ENCODE results near the gene SRP68. TPM values are rescaled to one million over a fixed set of nuclear protein-coding genes. Genes with fewer than 3 reads are reported as not detected.

The SRP68 gene
- total RNA-seq, 1 experiment from 2014 or later, result 106 TPM

DNA sequence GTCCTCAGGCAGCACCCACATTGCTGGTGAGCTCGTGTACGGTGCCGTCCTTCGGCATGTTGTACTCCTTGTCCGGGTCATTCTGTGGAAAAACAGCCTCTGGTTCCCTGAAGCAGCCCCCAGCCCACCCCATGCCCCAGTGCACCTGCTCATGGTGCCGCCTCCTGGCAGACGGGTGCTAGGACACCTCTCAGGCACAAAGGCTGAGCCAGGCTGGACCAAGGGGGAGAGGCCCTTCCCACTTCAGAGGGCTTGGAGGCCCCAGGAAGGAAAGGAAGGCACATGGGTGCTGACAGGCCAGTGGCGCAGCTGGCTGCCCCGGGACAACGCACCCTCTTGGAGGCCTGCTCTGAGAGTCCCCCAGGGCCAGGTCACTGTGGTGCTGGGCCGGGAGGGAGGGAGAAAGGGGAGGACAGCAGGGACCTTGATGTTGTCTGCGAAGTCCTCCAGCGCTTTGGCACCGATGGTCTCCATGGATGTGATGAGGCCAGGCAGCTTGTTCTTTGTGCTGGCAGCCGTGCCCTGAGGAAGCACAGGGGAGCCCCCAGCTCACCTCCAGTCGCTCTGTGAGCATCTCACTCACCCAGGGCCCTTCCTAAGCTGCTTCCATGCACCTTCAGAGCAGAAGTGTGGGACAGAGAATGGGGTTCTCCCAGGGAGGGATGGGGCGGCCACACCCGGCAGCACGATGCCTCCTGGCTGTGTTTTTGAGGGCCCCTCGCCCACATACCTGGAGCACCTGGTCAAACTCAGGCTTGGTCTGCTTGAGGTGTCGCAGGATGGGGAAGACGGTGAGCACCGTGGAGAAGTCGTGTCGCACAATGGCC is 15.9 kb upstream of the SRP68 start:
- TF ChIP-seq, protein P1, sequence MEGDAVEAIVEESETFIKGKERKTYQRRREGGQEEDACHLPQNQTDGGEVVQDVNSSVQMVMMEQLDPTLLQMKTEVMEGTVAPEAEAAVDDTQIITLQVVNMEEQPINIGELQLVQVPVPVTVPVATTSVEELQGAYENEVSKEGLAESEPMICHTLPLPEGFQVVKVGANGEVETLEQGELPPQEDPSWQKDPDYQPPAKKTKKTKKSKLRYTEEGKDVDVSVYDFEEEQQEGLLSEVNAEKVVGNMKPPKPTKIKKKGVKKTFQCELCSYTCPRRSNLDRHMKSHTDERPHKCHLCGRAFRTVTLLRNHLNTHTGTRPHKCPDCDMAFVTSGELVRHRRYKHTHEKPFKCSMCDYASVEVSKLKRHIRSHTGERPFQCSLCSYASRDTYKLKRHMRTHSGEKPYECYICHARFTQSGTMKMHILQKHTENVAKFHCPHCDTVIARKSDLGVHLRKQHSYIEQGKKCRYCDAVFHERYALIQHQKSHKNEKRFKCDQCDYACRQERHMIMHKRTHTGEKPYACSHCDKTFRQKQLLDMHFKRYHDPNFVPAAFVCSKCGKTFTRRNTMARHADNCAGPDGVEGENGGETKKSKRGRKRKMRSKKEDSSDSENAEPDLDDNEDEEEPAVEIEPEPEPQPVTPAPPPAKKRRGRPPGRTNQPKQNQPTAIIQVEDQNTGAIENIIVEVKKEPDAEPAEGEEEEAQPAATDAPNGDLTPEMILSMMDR (IDR thresholded peaks at IDR 0.05; ENCODE audit: unreplicated experiment), result no peak
- ChIA-PET POLR2A (no interaction called here), CTCF (no interaction called here)
- no peak overlapping the region for H3K27ac Mint-ChIP-seq (ENCODE audit: low read depth, unreplicated experiment)
- no peak for DNase-seq (ENCODE audit: unreplicated experiment)
- no peaks in the 10 kb centered on the region for H3K9me3 Mint-ChIP-seq (ENCODE audit: unreplicated experiment)
- intact Hi-C loops (cut with micrococcal nuclease), result no loop called here
- no peaks in the 10 kb centered on the region for H3K27me3 Mint-ChIP-seq (ENCODE audit: insufficient read depth, unreplicated experiment)
- no peak overlapping the region for H3K4me3 Mint-ChIP-seq (ENCODE audit: unreplicated experiment)
- no peaks in the 10 kb centered on the region for H3K4me1 Mint-ChIP-seq (ENCODE audit: insufficient read depth, unreplicated experiment)
- no TSS peak for BruUV-seq (replicated peaks)
- H3K36me3 Mint-ChIP-seq (ENCODE audit: insufficient read depth, unreplicated experiment), result peaks cover 32% of the 10 kb centered on the region

DNA sequence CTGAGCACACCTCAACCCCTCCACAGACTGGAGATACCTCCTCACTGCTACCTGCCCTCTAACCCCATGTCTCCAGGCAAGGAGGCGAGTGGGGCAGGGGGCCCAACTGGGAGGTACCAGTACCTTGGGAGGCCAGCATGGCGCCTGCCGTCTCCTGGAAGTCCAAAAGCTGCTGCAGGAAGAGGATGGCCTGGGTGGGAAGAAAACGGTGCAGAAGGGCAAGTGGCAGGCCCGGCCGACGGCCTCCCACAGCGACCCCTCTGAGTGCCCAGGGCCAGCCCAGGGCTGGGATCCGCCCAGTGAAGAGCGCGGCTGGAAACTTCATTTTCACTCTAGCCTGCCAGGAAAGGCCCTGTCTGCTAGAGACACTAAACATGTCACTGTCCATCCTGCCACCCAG is 15.2 kb upstream of the SRP68 start:
- Mint-ChIP-seq H3K36me3 (ENCODE audit: insufficient read depth, unreplicated experiment) (peaks cover 32% of the 10 kb centered on the region), H3K4me3 (ENCODE audit: unreplicated experiment) (no peak overlapping the region), H3K27ac (ENCODE audit: low read depth, unreplicated experiment) (no peak overlapping the region), H3K27me3 (ENCODE audit: insufficient read depth, unreplicated experiment) (no peaks in the 10 kb centered on the region), H3K4me1 (ENCODE audit: insufficient read depth, unreplicated experiment) (no peaks in the 10 kb centered on the region), H3K9me3 (ENCODE audit: unreplicated experiment) (no peaks in the 10 kb centered on the region)
- intact Hi-C loops (cut with micrococcal nuclease), result no loop called here
- no TSS peak for BruUV-seq (replicated peaks)
- TF ChIP-seq, protein P1 (IDR thresholded peaks at IDR 0.05; ENCODE audit: unreplicated experiment), result no peak
- no peak for DNase-seq (ENCODE audit: unreplicated experiment)
- POLR2A ChIA-PET, result interaction anchor here (0.5 kb wide), 1 partner anchor 41 kb away, joined by 3 read pairs; no protein-coding TSS in a partner anchor
- CTCF ChIA-PET, result interaction anchor here (0.7 kb wide), 1 partner anchor 73 kb away, joined by 3 read pairs; no protein-coding TSS in a partner anchor

DNA sequence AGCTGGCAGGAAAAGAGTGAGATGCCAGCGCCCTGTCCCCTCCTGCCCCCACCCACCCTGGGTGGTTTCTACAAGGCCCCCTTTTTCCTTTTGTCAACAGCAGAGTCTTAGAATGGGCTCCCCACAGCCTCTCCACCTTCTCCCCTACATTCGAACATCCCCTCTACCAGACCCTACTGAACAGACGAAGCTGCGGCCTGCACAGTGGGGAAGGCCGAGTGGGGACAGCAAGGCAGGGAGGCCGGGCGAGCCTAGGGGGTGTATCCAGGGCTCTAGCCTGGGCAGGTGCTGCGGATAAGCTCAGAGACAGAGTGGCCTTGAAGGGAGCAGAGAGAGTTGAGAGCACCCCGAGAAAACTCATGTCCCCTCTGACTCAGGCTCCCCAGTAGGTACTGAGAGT is 14.1 kb upstream of the SRP68 start:
- ChIA-PET POLR2A (no interaction called here), CTCF (interaction anchor here (0.7 kb wide), 1 partner anchor 289 kb away, joined by 3 read pairs; no protein-coding TSS in a partner anchor)
- TF ChIP-seq, protein P1 (IDR thresholded peaks at IDR 0.05; ENCODE audit: unreplicated experiment), result no peak
- Mint-ChIP-seq H3K4me3 (ENCODE audit: unreplicated experiment) (no peak overlapping the region), H3K27ac (ENCODE audit: low read depth, unreplicated experiment) (no peak overlapping the region), H3K9me3 (ENCODE audit: unreplicated experiment) (no peaks in the 10 kb centered on the region), H3K27me3 (ENCODE audit: insufficient read depth, unreplicated experiment) (no peaks in the 10 kb centered on the region), H3K4me1 (ENCODE audit: insufficient read depth, unreplicated experiment) (no peaks in the 10 kb centered on the region), H3K36me3 (ENCODE audit: insufficient read depth, unreplicated experiment) (peaks cover 32% of the 10 kb centered on the region)
- no TSS peak for BruUV-seq (replicated peaks)
- intact Hi-C loops (cut with micrococcal nuclease), result no loop called here
- no peak for DNase-seq (ENCODE audit: unreplicated experiment)

DNA sequence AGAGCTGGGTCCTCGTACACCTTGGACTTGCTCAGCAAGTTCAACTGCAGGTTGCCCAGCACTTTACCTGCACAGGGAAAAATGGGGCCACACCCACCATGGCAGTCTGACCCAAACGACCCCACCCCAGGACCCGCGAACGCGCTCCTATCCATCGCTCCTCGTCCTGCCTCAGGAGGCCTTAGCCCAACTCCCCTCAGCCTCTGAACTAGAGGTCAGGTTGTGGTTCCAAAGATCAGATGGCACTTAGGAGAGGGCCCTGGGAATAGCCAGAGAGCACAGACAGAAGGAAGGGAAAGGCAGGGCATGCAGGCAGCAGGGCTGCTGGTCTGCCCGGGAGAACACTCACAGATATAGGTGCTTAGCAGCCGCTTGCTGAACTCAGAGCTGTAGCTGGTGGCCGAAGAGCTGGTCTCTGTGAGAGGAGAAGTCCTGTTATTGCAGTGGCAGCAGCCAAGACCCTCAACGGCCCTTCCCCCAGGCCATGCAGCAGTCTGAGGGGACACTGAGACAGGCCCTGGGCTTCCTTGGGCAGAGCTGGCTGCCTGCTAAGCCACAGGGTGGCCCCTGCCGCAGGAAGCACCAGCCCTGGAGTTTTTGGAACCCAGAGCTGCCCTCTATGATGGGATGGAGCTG is 13.5 kb upstream of the SRP68 start:
- Mint-ChIP-seq H3K36me3 (ENCODE audit: insufficient read depth, unreplicated experiment) (peaks cover 32% of the 10 kb centered on the region), H3K27me3 (ENCODE audit: insufficient read depth, unreplicated experiment) (no peaks in the 10 kb centered on the region), H3K9me3 (ENCODE audit: unreplicated experiment) (no peaks in the 10 kb centered on the region), H3K4me1 (ENCODE audit: insufficient read depth, unreplicated experiment) (no peaks in the 10 kb centered on the region), H3K27ac (ENCODE audit: low read depth, unreplicated experiment) (no peak overlapping the region), H3K4me3 (ENCODE audit: unreplicated experiment) (no peak overlapping the region)
- TF ChIP-seq, protein P1 (IDR thresholded peaks at IDR 0.05; ENCODE audit: unreplicated experiment), result no peak
- no TSS peak for BruUV-seq (replicated peaks)
- CTCF ChIA-PET, result interaction anchor here (0.7 kb wide), 1 partner anchor 288 kb away, joined by 3 read pairs; no protein-coding TSS in a partner anchor
- DNase-seq (ENCODE audit: unreplicated experiment), result no peak
- POLR2A ChIA-PET, result no interaction called here
- intact Hi-C loops (cut with micrococcal nuclease), result no loop called here
